ENCODE results near the gene CUL3.
"Not testable (repeated sequence)": the region's sequence is repeated elsewhere in the genome, so short reads cannot be mapped to it uniquely, and the experiment has no call there.

The CUL3 gene

DNA sequence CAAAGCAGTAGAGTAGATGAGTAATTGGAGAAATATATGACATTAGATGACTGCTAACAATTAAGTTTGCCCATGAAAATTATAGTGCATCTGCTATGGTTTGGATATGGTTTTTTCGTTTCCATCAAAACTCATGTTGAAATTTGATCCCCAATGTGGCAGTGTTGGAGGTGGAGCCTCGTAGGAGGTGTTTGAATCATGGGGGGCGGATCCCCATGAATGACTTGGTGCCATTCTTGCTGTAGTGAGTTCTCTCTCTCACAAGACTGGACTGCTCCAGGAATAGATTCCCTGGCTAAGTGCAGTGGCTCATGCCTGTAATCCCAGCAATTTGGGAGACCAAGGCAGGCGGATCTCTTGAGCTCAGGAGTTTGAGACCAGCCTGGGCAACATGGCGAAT is 9.7 kb upstream of the CUL3 start:
- DNase-seq (ENCODE audit: low read depth): no peak
- no peak overlapping the region for H3K4me3 ChIP-seq (ENCODE audit: low read length)
- TF ChIP-seq, protein P1, sequence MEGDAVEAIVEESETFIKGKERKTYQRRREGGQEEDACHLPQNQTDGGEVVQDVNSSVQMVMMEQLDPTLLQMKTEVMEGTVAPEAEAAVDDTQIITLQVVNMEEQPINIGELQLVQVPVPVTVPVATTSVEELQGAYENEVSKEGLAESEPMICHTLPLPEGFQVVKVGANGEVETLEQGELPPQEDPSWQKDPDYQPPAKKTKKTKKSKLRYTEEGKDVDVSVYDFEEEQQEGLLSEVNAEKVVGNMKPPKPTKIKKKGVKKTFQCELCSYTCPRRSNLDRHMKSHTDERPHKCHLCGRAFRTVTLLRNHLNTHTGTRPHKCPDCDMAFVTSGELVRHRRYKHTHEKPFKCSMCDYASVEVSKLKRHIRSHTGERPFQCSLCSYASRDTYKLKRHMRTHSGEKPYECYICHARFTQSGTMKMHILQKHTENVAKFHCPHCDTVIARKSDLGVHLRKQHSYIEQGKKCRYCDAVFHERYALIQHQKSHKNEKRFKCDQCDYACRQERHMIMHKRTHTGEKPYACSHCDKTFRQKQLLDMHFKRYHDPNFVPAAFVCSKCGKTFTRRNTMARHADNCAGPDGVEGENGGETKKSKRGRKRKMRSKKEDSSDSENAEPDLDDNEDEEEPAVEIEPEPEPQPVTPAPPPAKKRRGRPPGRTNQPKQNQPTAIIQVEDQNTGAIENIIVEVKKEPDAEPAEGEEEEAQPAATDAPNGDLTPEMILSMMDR (conservative IDR thresholded peaks at IDR 0.05; ENCODE audit: low read length): no peak

DNA sequence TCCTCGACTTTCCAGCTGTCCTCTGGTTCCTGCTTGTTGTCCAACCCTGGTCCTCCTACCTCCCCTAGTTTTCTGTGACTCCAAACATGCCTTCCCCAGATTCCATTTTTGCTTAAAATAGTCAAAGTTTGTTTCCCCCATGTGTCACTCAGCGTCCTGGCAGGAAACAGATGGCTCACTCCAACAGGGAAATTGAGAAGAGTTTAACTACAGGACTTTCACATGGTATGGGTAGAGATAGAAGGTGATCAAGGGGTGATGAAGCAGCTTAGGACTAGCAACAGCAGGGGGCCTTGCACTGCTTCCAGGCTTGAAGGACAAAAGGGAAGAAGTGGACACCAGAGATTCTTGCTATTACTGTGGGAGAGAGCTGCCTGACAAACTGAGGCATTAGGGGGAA is 6.1 kb upstream of the CUL3 start:
- H3K4me3 ChIP-seq (ENCODE audit: low read length): no peak overlapping the region
- DNase-seq (ENCODE audit: low read depth): no peak
- TF ChIP-seq, protein P1 (conservative IDR thresholded peaks at IDR 0.05; ENCODE audit: low read length): no peak

DNA sequence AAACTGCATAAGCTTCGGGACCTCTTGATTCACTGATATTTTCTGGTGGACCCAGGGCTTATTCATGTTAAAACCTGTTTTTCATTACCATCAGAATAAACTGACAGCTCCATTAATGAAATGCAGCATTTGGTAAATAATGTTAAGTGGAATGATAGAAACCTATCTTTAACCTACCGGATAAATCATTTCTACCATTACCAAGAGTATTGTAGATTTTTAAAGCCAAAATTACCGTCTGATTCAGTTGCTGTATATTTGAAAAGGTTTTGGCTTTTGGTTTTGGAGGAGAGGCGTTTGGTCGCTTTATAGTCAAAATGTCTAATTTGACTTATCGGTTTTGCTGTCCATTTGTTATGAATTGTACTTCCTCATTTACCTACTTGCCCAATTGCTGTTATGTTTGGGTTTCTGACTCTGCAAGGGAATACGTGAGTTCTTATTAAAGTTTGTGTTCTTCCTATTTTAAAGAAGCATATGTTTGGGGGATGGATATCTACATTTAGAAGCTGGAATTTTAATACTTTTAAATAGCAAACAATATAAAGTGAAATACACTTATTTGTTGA is 1.0 kb upstream of the CUL3 start:
- no peak for DNase-seq (ENCODE audit: low read depth)
- TF ChIP-seq, protein P1 (conservative IDR thresholded peaks at IDR 0.05; ENCODE audit: low read length): no peak
- H3K4me3 ChIP-seq (ENCODE audit: low read length): peak overlapping the region; percentile 82

DNA sequence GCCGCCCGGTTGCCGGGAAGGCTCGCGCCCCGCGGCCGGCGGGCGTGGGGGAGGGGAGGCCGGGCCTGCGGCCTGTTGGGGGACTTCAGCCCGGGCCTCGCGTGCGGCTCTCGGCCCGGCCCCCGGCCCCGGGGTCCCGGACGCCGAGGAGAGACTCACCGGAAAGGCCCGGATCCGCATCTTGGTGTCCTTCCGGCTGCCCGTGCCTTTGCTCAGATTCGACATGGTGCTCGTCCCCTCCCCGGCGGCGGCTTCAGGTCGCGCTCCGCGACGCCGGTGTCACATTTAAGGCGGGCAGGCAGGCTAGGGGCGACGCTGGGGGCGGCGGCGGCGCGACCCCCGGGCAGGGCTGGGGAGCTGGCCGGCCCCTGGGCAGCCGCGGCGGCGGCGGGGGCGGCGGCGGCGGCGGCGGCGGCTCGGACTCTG is 365 bp downstream of the CUL3 start:
- TF ChIP-seq, protein P1 (conservative IDR thresholded peaks at IDR 0.05; ENCODE audit: low read length): no peak
- DNase-seq (ENCODE audit: low read depth): peak; percentile 30
- H3K4me3 ChIP-seq (ENCODE audit: low read length): peak overlapping the region; percentile 91

DNA sequence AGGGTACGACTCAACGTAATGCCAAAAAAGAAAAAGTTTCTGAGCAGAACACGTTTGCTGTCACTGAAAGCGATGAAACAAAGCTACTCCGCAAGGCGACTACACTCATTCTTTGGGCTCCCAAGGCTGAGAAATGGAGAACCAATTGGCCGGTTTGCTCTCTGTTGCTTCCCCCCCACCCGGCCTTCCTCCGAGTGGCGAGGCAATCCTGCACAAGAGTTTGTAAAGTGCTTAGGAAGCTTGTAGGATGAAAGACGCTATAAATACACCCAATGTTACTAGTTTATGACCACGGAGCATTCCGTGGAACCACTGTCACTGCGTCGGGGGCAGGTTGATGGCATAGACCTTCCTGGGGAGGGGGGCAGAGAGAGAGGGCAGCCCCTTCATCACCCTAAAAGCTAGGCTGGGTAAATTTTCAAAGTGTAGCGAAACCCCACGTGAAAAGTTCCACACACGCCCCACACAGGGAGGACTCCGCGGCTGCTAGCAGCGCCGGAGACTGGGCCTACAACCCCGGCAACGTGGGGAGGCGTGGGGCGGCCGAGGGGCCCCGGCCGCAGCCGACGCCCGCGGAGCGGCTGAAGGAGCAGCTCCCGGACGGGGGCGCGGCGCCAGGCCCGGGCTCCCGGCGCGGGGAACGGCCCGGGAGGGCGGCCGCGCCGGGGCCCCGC is 915 bp downstream of the CUL3 start:
- peak overlapping the region; percentile 91 for H3K4me3 ChIP-seq (ENCODE audit: low read length)
- peak; percentile 38 for DNase-seq (ENCODE audit: low read depth)
- TF ChIP-seq, protein P1 (conservative IDR thresholded peaks at IDR 0.05; ENCODE audit: low read length): no peak

DNA sequence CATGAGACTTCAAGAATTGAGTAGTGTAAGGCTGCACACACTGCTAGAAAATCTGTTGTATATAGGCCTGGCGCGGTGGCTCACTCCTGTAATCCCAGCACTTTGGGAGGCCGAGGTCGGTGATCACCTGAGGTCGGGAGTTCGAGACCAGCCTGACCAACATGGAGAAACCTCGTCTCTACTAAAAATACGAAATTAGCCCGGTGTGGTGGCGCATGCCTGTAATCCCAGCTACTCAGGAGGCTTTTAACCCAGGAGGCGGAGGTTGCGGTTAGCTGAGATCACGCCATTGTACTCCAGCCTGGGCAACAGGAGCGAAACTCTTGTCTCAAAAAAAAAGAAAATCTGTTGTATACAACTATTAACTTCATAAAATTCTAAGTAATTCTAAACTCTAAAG is 2.1 kb downstream of the CUL3 start:
- not testable (repeated sequence) for DNase-seq (ENCODE audit: low read depth)
- H3K4me3 ChIP-seq (ENCODE audit: low read length): peak overlapping the region; percentile 91

DNA sequence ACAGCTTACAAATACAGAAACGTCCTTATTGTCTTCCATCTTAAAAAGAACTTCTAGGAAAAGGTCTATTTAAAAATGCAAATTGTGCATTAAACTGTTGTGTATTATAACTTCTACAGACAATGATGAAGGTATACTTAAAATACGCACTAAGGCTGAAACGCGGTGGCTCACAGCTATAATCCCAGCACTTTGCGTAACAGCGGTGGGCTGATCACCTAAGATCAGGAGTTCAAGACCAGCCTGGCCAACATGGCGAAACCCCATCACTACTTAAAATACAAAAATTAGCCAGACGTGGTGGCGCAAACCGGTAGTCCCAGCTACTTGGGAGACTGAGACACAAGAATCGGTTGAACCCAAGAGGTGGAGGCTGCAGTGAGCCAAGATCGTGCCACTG is 4.9 kb downstream of the CUL3 start:
- no peak for DNase-seq (ENCODE audit: low read depth)
- TF ChIP-seq, protein P1 (conservative IDR thresholded peaks at IDR 0.05; ENCODE audit: low read length): no peak
- no peak overlapping the region for H3K4me3 ChIP-seq (ENCODE audit: low read length)

Measured in AG10803 (cell line).